Ishikawa (cell line): ENCODE measurements around the gene NT5C2.

Experiments used
- CEBPB ChIP-seq: IDR thresholded peaks from 2 replicates; pipeline ENCODE4 v1.6.1; 2012
- CREB1 ChIP-seq: IDR thresholded peaks from 2 replicates; pipeline ENCODE4 v1.6.1; 2012; ENCODE audit warnings: low read depth
- EGR1 ChIP-seq: IDR thresholded peaks from 2 replicates; pipeline ENCODE4 v1.6.1; 2012
- EP300 ChIP-seq: IDR thresholded peaks from 2 replicates; pipeline ENCODE4 v1.6.1; 2012; ENCODE audit warnings: borderline replicate concordance
- FOXM1 ChIP-seq: IDR thresholded peaks from 2 replicates; pipeline ENCODE4 v1.6.1; 2012; ENCODE audit warnings: low read depth, borderline replicate concordance
- NFIC ChIP-seq: IDR thresholded peaks from 2 replicates; pipeline ENCODE4 v1.6.1; 2012
- RAD21 ChIP-seq: IDR thresholded peaks from 2 replicates; pipeline ENCODE4 v1.6.1; 2012; ENCODE audit warnings: low read depth
- TAF1 ChIP-seq: IDR thresholded peaks from 2 replicates; pipeline ENCODE4 v1.6.1; 2012; ENCODE audit warnings: low read depth, mild to moderate bottlenecking
- TEAD4 ChIP-seq: IDR thresholded peaks from 2 replicates; pipeline ENCODE4 v1.6.1; 2012
- YY1 ChIP-seq: IDR thresholded peaks from 2 replicates; pipeline ENCODE4 v1.6.1; 2012; ENCODE audit warnings: low read depth
- TF ChIP-seq, protein P1 (sequence below): IDR thresholded peaks from 2 replicates; pipeline ENCODE4 v1.6.1; 2012
- TF ChIP-seq, protein P2 (sequence below): IDR thresholded peaks from 2 replicates; pipeline ENCODE4 v1.6.1; 2012; ENCODE audit warnings: low read depth, mild to moderate bottlenecking
- TF ChIP-seq, protein P3 (sequence below): IDR thresholded peaks from 2 replicates; pipeline ENCODE4 v1.6.1; 2012

DNA sequence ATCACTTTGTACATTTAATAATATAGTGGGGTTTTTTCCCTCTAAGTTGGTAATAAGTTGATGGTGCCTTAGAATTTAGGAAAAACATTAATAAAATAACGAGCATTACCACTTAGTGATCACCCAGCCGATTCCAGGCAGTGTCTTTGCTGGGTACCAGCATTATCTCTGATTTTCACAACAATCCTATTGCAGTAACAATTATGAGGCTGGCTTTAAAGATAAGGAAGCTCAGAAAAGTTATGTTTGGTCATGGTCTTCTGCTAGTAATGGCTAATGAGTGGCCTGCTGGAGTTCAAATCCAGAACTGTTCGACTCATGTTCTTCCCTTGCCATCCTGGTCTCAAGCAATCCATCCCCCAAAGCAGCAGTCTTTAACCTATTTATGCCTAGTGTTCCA, 147.1 kb downstream of the NT5C2 start:
- TF ChIP-seq, protein P1, sequence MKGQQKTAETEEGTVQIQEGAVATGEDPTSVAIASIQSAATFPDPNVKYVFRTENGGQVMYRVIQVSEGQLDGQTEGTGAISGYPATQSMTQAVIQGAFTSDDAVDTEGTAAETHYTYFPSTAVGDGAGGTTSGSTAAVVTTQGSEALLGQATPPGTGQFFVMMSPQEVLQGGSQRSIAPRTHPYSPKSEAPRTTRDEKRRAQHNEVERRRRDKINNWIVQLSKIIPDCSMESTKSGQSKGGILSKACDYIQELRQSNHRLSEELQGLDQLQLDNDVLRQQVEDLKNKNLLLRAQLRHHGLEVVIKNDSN: no peak
- TF ChIP-seq TEAD4 (no peak), YY1 (no peak), RAD21 (no peak), NFIC (no peak), EP300 (no peak), TAF1 (no peak), EGR1 (no peak), CEBPB (no peak), CREB1 (no peak), FOXM1 (no peak)
- TF ChIP-seq, protein P2, sequence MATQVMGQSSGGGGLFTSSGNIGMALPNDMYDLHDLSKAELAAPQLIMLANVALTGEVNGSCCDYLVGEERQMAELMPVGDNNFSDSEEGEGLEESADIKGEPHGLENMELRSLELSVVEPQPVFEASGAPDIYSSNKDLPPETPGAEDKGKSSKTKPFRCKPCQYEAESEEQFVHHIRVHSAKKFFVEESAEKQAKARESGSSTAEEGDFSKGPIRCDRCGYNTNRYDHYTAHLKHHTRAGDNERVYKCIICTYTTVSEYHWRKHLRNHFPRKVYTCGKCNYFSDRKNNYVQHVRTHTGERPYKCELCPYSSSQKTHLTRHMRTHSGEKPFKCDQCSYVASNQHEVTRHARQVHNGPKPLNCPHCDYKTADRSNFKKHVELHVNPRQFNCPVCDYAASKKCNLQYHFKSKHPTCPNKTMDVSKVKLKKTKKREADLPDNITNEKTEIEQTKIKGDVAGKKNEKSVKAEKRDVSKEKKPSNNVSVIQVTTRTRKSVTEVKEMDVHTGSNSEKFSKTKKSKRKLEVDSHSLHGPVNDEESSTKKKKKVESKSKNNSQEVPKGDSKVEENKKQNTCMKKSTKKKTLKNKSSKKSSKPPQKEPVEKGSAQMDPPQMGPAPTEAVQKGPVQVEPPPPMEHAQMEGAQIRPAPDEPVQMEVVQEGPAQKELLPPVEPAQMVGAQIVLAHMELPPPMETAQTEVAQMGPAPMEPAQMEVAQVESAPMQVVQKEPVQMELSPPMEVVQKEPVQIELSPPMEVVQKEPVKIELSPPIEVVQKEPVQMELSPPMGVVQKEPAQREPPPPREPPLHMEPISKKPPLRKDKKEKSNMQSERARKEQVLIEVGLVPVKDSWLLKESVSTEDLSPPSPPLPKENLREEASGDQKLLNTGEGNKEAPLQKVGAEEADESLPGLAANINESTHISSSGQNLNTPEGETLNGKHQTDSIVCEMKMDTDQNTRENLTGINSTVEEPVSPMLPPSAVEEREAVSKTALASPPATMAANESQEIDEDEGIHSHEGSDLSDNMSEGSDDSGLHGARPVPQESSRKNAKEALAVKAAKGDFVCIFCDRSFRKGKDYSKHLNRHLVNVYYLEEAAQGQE: no peak
- TF ChIP-seq, protein P3, sequence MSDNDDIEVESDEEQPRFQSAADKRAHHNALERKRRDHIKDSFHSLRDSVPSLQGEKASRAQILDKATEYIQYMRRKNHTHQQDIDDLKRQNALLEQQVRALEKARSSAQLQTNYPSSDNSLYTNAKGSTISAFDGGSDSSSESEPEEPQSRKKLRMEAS: no peak
